Right forelimb (tissue), 1 donor: ENCODE results near the gene PAXX.
"Not testable (repeated sequence)": the region's sequence is repeated elsewhere in the genome, so short reads cannot be mapped to it uniquely, and the experiment has no call there.

Experiments used
- DNase-seq: peaks from one replicate; pipeline ENCODE4 v3.0.0-alpha.2; 2018

Gene PAXX

GRCh38 chr9:137019891-137020683 lies 27.9 kb downstream of the PAXX start:
- no peak for DNase-seq

GRCh38 chr9:137020771-137021567 lies 28.7 kb downstream of the PAXX start:
- no peak for DNase-seq

- DNase-seq = no peak
Measured at GRCh38 chr9:137021568-137021978, 29.4 kb downstream of the PAXX start.

- DNase-seq = no peak
Measured at GRCh38 chr9:137021979-137022661, 29.9 kb downstream of the PAXX start.

- DNase-seq = no peak
Measured at GRCh38 chr9:137022662-137023008, 30.4 kb downstream of the PAXX start.

GRCh38 chr9:137023157-137023556 lies 30.9 kb downstream of the PAXX start:
- no peak for DNase-seq

- no peak for DNase-seq
Measured at GRCh38 chr9:137023583-137023991, 31.4 kb downstream of the PAXX start.

- DNase-seq = no peak
Measured at GRCh38 chr9:137025517-137025966, 33.3 kb downstream of the PAXX start.

- DNase-seq = no peak
Measured at GRCh38 chr9:137026384-137026783, 34.2 kb downstream of the PAXX start.

GRCh38 chr9:137026828-137027227 lies 34.6 kb downstream of the PAXX start:
- no peak for DNase-seq

- DNase-seq = no peak
Measured at GRCh38 chr9:137027369-137028262, 35.4 kb downstream of the PAXX start, which contains the start of gene ABCA2. ABCA2 (minus strand) TSS chr9:137028237; CDS start chr9:137028140, 97 bp downstream.

GRCh38 chr9:137028263-137029057 lies 36.2 kb downstream of the PAXX start:
- DNase-seq = peak; percentile 71

- peak; percentile 83 for DNase-seq
Measured at GRCh38 chr9:137029058-137029936, 37.1 kb downstream of the PAXX start.

- no peak for DNase-seq
Measured at GRCh38 chr9:137030006-137030405, 37.8 kb downstream of the PAXX start.

GRCh38 chr9:137030538-137031527 lies 38.6 kb downstream of the PAXX start:
- DNase-seq = no peak

- no peak for DNase-seq
Measured at GRCh38 chr9:137031904-137032640, 39.9 kb downstream of the PAXX start, which contains the start of gene FUT7. FUT7 (minus strand) TSS chr9:137032088; CDS start chr9:137031991, 97 bp downstream.

GRCh38 chr9:137032858-137033257 lies 40.6 kb downstream of the PAXX start:
- DNase-seq = no peak

GRCh38 chr9:137033481-137033880 lies 41.3 kb downstream of the PAXX start:
- not testable (repeated sequence) for DNase-seq
